ENCODE data around the gene S100A2. TPM values are rescaled to one million over a fixed set of nuclear protein-coding genes. Genes with fewer than 3 reads are reported as not detected.
"Not testable (repeated sequence)": the region's sequence is repeated elsewhere in the genome, so short reads cannot be mapped to it uniquely, and the experiment has no call there.

S100A2 gene
- total RNA-seq, 2 donors from 2014 or later: 1.0 to 7.8 TPM

GRCh38 chr1:153573351-153573750 is 7.7 kb upstream of the S100A2 start:
- H3K27ac Mint-ChIP-seq: peak overlapping the region; percentile 78 to 95
- no peak for DNase-seq (ENCODE audit: low spot score in 2 of 2)
- H3K9me3 Mint-ChIP-seq: peaks cover 0 to 4% of the 10 kb centered on the region in 2 donors
- no peak for ATAC-seq
- peaks cover 0 to 4% of the 10 kb centered on the region in 2 donors for H3K36me3 Mint-ChIP-seq

GRCh38 chr1:153572569-153573015 is 6.9 kb upstream of the S100A2 start:
- Mint-ChIP-seq H3K27ac (peak overlapping the region; percentile 15 to 95), H3K36me3 (peaks cover 0 to 4% of the 10 kb centered on the region in 2 donors), H3K9me3 (peaks cover 0 to 4% of the 10 kb centered on the region in 2 donors)
- ATAC-seq (peak; percentile 83 to 84), DNase-seq (ENCODE audit: low spot score in 2 of 2) (peak; percentile 62 to 76)

GRCh38 chr1:153571706-153572105 is 6.1 kb upstream of the S100A2 start:
- Mint-ChIP-seq H3K9me3 (peaks cover 0 to 4% of the 10 kb centered on the region in 2 donors), H3K36me3 (peaks cover 0 to 4% of the 10 kb centered on the region in 2 donors), H3K27ac (peak overlapping the region; percentile 15 to 95)
- DNase-seq (ENCODE audit: low spot score in 2 of 2): no peak
- no peak for ATAC-seq

DNA sequence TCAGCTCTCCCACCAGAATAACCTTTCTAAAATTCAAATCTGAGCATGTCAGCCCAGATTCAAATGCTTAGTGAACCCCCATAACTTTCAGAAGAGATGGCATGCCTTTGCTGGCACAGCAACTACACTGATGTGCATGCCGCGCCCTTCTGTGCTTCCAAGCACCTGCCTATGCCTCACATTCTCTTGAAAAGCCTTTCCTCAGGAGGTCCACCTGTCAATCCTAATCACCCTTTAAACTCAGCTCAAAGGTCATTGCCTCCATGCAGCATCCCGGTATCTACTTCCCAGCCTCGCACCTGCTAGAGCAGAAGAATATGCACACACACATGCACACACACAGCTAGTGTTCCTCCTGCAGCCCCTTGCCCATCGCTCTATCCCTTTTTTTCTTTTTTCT is 5.2 kb upstream of the S100A2 start:
- Mint-ChIP-seq H3K27ac (peak overlapping the region in 1 of 2 donors; percentile 95), H3K9me3 (peaks cover 0 to 4% of the 10 kb centered on the region in 2 donors), H3K36me3 (peaks cover 0 to 4% of the 10 kb centered on the region in 2 donors)
- ATAC-seq (no peak), DNase-seq (ENCODE audit: low spot score in 2 of 2) (no peak)

DNA sequence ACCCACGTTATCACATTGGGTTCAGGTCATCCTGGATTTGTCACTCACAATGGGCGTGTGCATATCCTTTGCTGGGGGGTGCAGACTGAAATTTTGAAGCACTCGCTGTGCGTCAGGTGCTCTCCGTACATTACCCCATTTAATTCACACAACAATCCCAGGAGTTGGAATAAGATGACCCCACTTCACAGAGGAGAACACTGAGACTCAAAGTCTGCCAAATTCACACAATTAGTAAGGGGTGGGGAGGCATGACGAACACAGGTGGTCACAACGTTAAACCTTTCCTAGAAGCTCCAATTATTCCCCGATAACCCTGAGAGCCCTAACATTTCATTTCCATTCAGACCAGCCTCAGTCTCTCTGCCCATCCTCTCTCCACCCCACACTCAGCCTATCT is 3.8 kb upstream of the S100A2 start:
- peaks cover 0 to 4% of the 10 kb centered on the region in 2 donors for H3K36me3 Mint-ChIP-seq
- peaks cover 0 to 4% of the 10 kb centered on the region in 2 donors for H3K9me3 Mint-ChIP-seq
- H3K27ac Mint-ChIP-seq: peak overlapping the region in 1 of 2 donors; percentile 81
- DNase-seq (ENCODE audit: low spot score in 2 of 2) (no peak), ATAC-seq (no peak)

GRCh38 chr1:153568367-153569099 is 2.9 kb upstream of the S100A2 start:
- Mint-ChIP-seq H3K9me3 (peaks cover 0 to 4% of the 10 kb centered on the region in 2 donors), H3K36me3 (peaks cover 0 to 4% of the 10 kb centered on the region in 2 donors), H3K27ac (peak overlapping the region; percentile 81 to 92)
- ATAC-seq: peak; percentile 26 to 28
- peak; percentile 87 to 90 for DNase-seq (ENCODE audit: low spot score in 2 of 2)

DNA sequence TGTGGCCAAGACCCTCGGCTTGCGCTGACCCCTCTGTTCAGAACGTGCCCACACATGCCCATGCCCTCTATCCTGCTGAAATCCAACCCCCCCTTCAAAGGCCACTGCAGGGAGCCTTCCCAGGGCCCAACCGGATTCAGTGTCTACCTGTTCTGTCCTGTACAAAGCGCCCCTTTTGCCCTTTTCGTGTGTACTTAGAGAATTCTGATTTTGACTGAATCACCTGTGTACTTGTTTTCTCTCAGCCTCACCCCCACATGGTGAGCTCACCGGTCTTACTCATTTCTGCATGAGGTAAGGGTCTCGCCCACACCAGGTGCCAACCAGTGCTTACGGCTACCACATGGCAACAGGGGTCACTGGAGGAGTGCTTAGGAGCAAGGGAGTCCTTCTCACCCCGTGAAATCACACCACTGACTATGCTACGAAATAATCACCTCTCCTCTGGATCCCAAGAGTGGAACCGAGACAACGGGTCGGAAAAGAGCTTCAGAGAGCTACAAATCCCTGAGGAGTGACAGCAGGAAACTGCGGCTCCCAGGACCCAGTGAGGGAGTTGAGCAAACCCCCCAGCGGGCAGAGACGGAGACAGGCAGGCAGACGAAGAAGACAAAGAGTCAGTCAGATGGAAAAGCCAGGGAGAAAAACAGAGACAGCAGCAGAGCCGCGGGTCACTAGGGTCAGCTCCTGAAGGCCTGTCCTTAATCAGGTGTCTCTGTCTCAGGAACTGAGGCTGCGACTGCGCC is 2.1 kb upstream of the S100A2 start:
- ATAC-seq: peak; percentile 32 to 68
- peak; percentile 67 to 72 for DNase-seq (ENCODE audit: low spot score in 2 of 2)
- peak overlapping the region; percentile 81 to 99 for H3K27ac Mint-ChIP-seq

GRCh38 chr1:153566414-153567371 is 1.0 kb upstream of the S100A2 start:
- Mint-ChIP-seq H3K9me3 (no peaks in the 10 kb centered on the region), H3K27ac (peak overlapping the region; percentile 91 to 96), H3K36me3 (no peaks in the 10 kb centered on the region)
- ATAC-seq: peak; percentile 85
- peak; percentile 84 to 91 for DNase-seq (ENCODE audit: low spot score in 2 of 2)

More for the DNA sequence above, 2.1 kb upstream of the S100A2 start:
- Mint-ChIP-seq H3K9me3 (no peaks in the 10 kb centered on the region), H3K36me3 (no peaks in the 10 kb centered on the region)

DNA sequence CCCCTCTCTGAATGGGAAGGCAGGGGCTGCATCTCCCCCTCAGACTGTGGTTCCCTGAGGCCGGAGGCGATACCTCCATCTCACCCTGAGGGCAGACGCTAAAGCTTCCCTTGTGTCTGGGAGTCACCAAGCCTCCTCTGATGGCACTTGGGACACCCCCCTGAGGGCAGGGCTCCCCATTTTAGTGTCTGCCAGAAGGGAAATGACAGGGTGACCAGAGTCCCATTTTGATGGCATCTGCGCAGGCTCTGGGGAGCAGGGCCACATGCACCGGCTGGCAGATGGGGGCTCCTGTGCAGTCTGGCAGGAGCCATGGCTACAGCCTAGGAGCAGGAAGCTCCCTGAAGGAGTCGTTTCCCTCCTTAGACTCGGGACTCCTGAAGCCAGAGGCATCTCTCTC is 1.7 kb downstream of the S100A2 start:
- Mint-ChIP-seq H3K9me3 (no peaks in the 10 kb centered on the region), H3K27ac (no peak overlapping the region), H3K36me3 (no peaks in the 10 kb centered on the region)
- no peak for DNase-seq (ENCODE audit: low spot score in 2 of 2)
- ATAC-seq: no peak

GRCh38 chr1:153563483-153563901 is 2.2 kb downstream of the S100A2 start:
- no peak for DNase-seq (ENCODE audit: low spot score in 2 of 2)
- Mint-ChIP-seq H3K9me3 (no peaks in the 10 kb centered on the region), H3K27ac (no peak overlapping the region), H3K36me3 (no peaks in the 10 kb centered on the region)
- no peak for ATAC-seq

DNA sequence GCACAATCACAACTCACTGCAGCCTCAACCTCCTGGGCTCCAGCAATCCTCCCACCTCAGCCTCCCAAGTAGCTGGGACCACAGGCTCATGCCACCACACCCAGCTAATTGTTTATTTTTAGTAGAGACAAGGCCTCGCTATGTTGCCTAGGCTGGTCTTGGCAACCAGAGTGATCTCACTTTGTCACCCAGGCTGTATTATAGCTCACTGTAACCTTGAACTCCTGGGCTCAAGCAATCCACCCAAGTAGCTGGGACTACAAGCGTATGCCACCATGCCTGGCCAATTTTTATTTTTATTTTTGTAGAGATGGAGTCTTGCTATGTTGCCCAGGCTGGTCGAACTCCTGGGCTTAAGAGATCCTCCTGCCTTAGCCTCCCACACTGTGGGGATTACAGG is 3.6 kb downstream of the S100A2 start:
- ATAC-seq; DNase-seq (ENCODE audit: low spot score in 2 of 2); H3K36me3 Mint-ChIP-seq; H3K9me3 Mint-ChIP-seq: not testable (repeated sequence)
- H3K27ac Mint-ChIP-seq: peak overlapping the region in 1 of 2 donors; percentile 39

DNA sequence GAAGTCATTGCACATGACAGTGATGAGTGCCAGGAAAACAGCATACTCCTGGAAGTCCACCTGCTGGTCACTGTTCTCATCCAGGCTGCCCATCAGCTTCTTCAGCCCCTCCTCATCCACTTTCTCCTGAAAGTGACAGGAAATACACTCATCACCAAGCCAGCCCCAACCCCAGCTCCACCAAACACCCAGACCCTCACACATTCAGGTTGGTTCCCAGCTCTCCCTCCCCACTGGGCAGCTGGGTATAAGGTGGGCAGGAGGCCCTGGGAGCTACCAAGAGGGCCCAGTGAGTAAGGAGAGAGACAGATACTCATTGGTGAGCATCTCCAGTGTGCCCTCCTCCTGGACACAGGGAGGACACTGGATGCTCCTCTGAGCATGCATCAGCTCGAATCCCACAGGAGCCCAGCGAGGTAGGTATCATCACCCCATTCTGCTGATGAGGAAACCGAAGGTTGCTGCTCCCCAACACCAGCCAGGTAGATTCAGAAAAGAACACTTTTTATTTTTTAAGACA is 4.1 kb downstream of the S100A2 start:
- no peak for DNase-seq (ENCODE audit: low spot score in 2 of 2)
- Mint-ChIP-seq H3K36me3 (no peaks in the 10 kb centered on the region), H3K9me3 (no peaks in the 10 kb centered on the region), H3K27ac (peak overlapping the region; percentile 39 to 44)
- ATAC-seq: no peak

- no peaks in the 10 kb centered on the region for H3K36me3 Mint-ChIP-seq
- no peak for ATAC-seq
- H3K9me3 Mint-ChIP-seq: no peaks in the 10 kb centered on the region
- no peak for DNase-seq (ENCODE audit: low spot score in 2 of 2)
- peak overlapping the region in 1 of 2 donors; percentile 39 for H3K27ac Mint-ChIP-seq
Observed at GRCh38 chr1:153560771-153561465, 4.7 kb downstream of the S100A2 start.

GRCh38 chr1:153560241-153560640 is 5.4 kb downstream of the S100A2 start:
- Mint-ChIP-seq H3K9me3 (no peaks in the 10 kb centered on the region), H3K36me3 (no peaks in the 10 kb centered on the region), H3K27ac (peak overlapping the region in 1 of 2 donors; percentile 50)
- DNase-seq (ENCODE audit: low spot score in 2 of 2): no peak
- ATAC-seq: no peak

GRCh38 chr1:153557877-153558276 is 7.8 kb downstream of the S100A2 start:
- DNase-seq (ENCODE audit: low spot score in 2 of 2): no peak
- no peaks in the 10 kb centered on the region for H3K36me3 Mint-ChIP-seq
- ATAC-seq: no peak
- no peaks in the 10 kb centered on the region for H3K9me3 Mint-ChIP-seq
- H3K27ac Mint-ChIP-seq: no peak overlapping the region

GRCh38 chr1:153556348-153556747 is 9.3 kb downstream of the S100A2 start:
- H3K36me3 Mint-ChIP-seq: no peaks in the 10 kb centered on the region
- no peak for DNase-seq (ENCODE audit: low spot score in 2 of 2)
- ATAC-seq: no peak
- no peak overlapping the region for H3K27ac Mint-ChIP-seq
- H3K9me3 Mint-ChIP-seq: no peaks in the 10 kb centered on the region
